ENCODE results near the gene SLC25A30. TPM values are rescaled to one million over a fixed set of nuclear protein-coding genes. Genes with fewer than 3 reads are reported as not detected.
"Not testable (repeated sequence)": the region's sequence is repeated elsewhere in the genome, so short reads cannot be mapped to it uniquely, and the experiment has no call there.

SLC25A30 gene
- total RNA-seq, 3 donors from 2014 or later, result 11.7 to 20.3 (median 14.4) TPM

- Histone ChIP-seq H3K36me3 (no peaks in the 10 kb centered on the region), H3K4me1 (no peaks in the 10 kb centered on the region), H3K9me3 (no peaks in the 10 kb centered on the region), H3K27me3 (no peaks in the 10 kb centered on the region), H3K27ac (peak overlapping the region in 1 of 2 donors; percentile 16), H3K4me3 (no peak overlapping the region)
- TF ChIP-seq CTCF (IDR thresholded peaks at IDR 0.05) (no peak), POLR2A (IDR thresholded peaks at IDR 0.05) (no peak), POLR2AphosphoS5 (IDR thresholded peaks at IDR 0.05) (no peak)
- no peak for DNase-seq (ENCODE audit: low spot score in 2 of 2)
- intact Hi-C loops (cut with DNase I; ENCODE audit: low total_unique reads), result no loop called here
Observed at GRCh38 chr13:45385320-45385719, 32.9 kb downstream of the SLC25A30 start.

GRCh38 chr13:45384474-45385174 is 33.5 kb downstream of the SLC25A30 start:
- intact Hi-C loops (cut with DNase I; ENCODE audit: low total_unique reads), result no loop called here
- H3K27ac ChIP-seq, result peak overlapping the region in 1 of 2 donors; percentile 16
- no peaks in the 10 kb centered on the region for H3K9me3 ChIP-seq
- H3K4me3 ChIP-seq, result no peak overlapping the region
- H3K4me1 ChIP-seq, result no peaks in the 10 kb centered on the region
- TF ChIP-seq POLR2A (IDR thresholded peaks at IDR 0.05), result no peak
- no peak for TF ChIP-seq CTCF (IDR thresholded peaks at IDR 0.05)
- no peak for TF ChIP-seq POLR2AphosphoS5 (IDR thresholded peaks at IDR 0.05)
- H3K27me3 ChIP-seq, result no peaks in the 10 kb centered on the region
- H3K36me3 ChIP-seq, result no peaks in the 10 kb centered on the region
- DNase-seq (ENCODE audit: low spot score in 2 of 2), result no peak

GRCh38 chr13:45382739-45383138 is 35.4 kb downstream of the SLC25A30 start:
- intact Hi-C loops (cut with DNase I; ENCODE audit: low total_unique reads), result not testable (repeated sequence)
- DNase-seq (ENCODE audit: low spot score in 2 of 2), result peak in 1 of 2 donors; percentile 62

GRCh38 chr13:45381196-45381595 is 37.0 kb downstream of the SLC25A30 start:
- Histone ChIP-seq H3K36me3 (no peaks in the 10 kb centered on the region), H3K27ac (peak overlapping the region; percentile 92 to 96), H3K4me3 (peak overlapping the region in 2 of 3 donors; percentile 48 to 70), H3K4me1 (no peaks in the 10 kb centered on the region), H3K27me3 (no peaks in the 10 kb centered on the region), H3K9me3 (no peaks in the 10 kb centered on the region)
- TF ChIP-seq CTCF (IDR thresholded peaks at IDR 0.05) (no peak), POLR2AphosphoS5 (IDR thresholded peaks at IDR 0.05) (no peak), POLR2A (IDR thresholded peaks at IDR 0.05) (no peak)
- peak in 1 of 2 donors; percentile 40 for DNase-seq (ENCODE audit: low spot score in 2 of 2)
- intact Hi-C loops (cut with DNase I; ENCODE audit: low total_unique reads), result no loop called here

More at GRCh38 chr13:45382739-45383138, 35.4 kb downstream of the SLC25A30 start:
- H3K36me3 ChIP-seq, H3K27me3 ChIP-seq, H3K9me3 ChIP-seq, H3K4me1 ChIP-seq: not testable (repeated sequence)
- peak overlapping the region; percentile 92 to 96 for H3K27ac ChIP-seq
- H3K4me3 ChIP-seq, result peak overlapping the region in 2 of 3 donors; percentile 48 to 70

GRCh38 chr13:45380708-45381107 is 37.5 kb downstream of the SLC25A30 start:
- H3K36me3 ChIP-seq; H3K9me3 ChIP-seq; intact Hi-C loops (cut with DNase I; ENCODE audit: low total_unique reads); H3K27me3 ChIP-seq; H3K4me1 ChIP-seq: not testable (repeated sequence)
- Histone ChIP-seq H3K27ac (peak overlapping the region; percentile 92 to 96), H3K4me3 (peak overlapping the region in 2 of 3 donors; percentile 48 to 70)
- DNase-seq (ENCODE audit: low spot score in 2 of 2), result peak; percentile 68 to 91

GRCh38 chr13:45379516-45379915 is 38.7 kb downstream of the SLC25A30 start:
- H3K27me3 ChIP-seq; H3K36me3 ChIP-seq; H3K4me1 ChIP-seq; intact Hi-C loops (cut with DNase I; ENCODE audit: low total_unique reads); H3K9me3 ChIP-seq: not testable (repeated sequence)
- Histone ChIP-seq H3K27ac (peak overlapping the region; percentile 92 to 93), H3K4me3 (peak overlapping the region in 2 of 3 donors; percentile 52 to 67)
- DNase-seq (ENCODE audit: low spot score in 2 of 2), result peak; percentile 62 to 88

- intact Hi-C loops (cut with DNase I; ENCODE audit: low total_unique reads); H3K9me3 ChIP-seq; H3K27me3 ChIP-seq; H3K4me1 ChIP-seq; DNase-seq (ENCODE audit: low spot score in 2 of 2); H3K36me3 ChIP-seq: not testable (repeated sequence)
- peak overlapping the region; percentile 13 to 92 for H3K27ac ChIP-seq
- peak overlapping the region in 1 of 3 donors; percentile 3 for H3K4me3 ChIP-seq
Observed at GRCh38 chr13:45378786-45379185, 39.4 kb downstream of the SLC25A30 start.

- H3K9me3 ChIP-seq; H3K4me1 ChIP-seq; intact Hi-C loops (cut with DNase I; ENCODE audit: low total_unique reads); DNase-seq (ENCODE audit: low spot score in 2 of 2); H3K36me3 ChIP-seq; H3K27me3 ChIP-seq: not testable (repeated sequence)
- Histone ChIP-seq H3K4me3 (peak overlapping the region in 2 of 3 donors; percentile 36 to 54), H3K27ac (peak overlapping the region; percentile 66 to 81)
Observed at GRCh38 chr13:45377314-45377713, 40.9 kb downstream of the SLC25A30 start.

- DNase-seq (ENCODE audit: low spot score in 2 of 2); H3K9me3 ChIP-seq; intact Hi-C loops (cut with DNase I; ENCODE audit: low total_unique reads); H3K4me1 ChIP-seq; H3K27ac ChIP-seq; H3K4me3 ChIP-seq; H3K36me3 ChIP-seq; H3K27me3 ChIP-seq: not testable (repeated sequence)
Observed at GRCh38 chr13:45376651-45377050, 41.5 kb downstream of the SLC25A30 start.
